GM10847 (cell line): Measurements from ENCODE around the gene TOP3B.

ENCODE experiments used
- POLR2A ChIP-seq: IDR thresholded peaks from 2 replicates; pipeline ENCODE4 v1.6.1; 2011; ENCODE audit not compliant: insufficient read length; ENCODE audit errors: extremely low read depth

Gene TOP3B

GRCh38 chr22:21963286-21963685 lies 19.3 kb downstream of the TOP3B start:
- no peak for TF ChIP-seq POLR2A

DNA sequence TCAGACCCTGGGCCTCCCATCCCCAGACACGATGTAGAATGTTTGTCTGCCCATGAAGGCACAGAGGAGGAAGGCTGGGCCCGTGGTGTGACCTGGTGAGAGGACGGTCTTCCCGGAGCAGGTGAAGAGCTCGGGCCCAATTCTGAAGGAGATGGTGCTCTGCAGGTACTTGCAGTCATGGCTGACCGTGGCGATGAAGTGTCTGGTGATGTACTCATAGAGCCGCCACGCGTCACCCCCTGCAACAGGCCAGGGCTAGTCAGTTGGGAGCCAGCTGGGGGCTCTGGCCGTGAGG lies 20.0 kb downstream of the TOP3B start:
- no peak for TF ChIP-seq POLR2A

GRCh38 chr22:21961886-21962654 lies 20.5 kb downstream of the TOP3B start:
- no peak for TF ChIP-seq POLR2A

DNA sequence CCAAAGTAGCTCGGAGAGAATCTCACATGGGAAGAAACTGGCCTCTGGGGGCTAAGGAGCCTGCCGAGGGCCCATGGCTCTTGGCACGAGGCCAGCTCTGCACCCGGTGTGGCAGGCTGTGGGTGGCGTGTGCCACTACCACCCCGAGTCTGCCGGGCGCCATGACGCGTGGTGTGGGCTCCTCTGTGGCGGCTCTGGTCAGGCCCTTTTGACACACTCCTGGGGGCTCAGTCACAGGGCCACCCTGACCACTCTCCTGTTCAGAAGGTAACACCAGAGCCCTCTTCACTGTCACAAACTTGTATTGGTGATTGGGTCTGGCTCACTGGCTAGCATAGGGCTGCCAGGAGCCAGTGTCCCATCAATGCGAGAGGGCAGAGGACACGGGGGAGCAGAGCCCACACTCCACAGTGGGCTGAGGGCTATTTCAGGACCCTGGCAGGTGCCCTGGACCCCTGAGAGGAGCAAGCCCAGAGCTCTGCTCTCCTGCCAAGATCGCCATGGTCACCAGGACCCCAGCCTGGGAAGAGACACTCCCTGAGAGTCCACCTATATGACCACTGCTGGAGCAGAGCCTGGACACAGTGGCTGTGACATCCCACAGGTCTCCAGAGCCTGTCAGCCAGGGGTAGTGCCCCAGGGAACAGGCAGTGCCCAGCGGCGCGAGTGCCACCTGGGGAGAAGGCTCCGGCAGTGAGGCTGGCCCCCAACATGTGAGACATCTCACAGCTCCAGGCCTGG lies 21.3 kb downstream of the TOP3B start:
- no peak for TF ChIP-seq POLR2A

- TF ChIP-seq POLR2A, result no peak
Measured at GRCh38 chr22:21960200-21961126, 22.1 kb downstream of the TOP3B start.

- no peak for TF ChIP-seq POLR2A
Measured at GRCh38 chr22:21959274-21960074, 23.1 kb downstream of the TOP3B start.

DNA sequence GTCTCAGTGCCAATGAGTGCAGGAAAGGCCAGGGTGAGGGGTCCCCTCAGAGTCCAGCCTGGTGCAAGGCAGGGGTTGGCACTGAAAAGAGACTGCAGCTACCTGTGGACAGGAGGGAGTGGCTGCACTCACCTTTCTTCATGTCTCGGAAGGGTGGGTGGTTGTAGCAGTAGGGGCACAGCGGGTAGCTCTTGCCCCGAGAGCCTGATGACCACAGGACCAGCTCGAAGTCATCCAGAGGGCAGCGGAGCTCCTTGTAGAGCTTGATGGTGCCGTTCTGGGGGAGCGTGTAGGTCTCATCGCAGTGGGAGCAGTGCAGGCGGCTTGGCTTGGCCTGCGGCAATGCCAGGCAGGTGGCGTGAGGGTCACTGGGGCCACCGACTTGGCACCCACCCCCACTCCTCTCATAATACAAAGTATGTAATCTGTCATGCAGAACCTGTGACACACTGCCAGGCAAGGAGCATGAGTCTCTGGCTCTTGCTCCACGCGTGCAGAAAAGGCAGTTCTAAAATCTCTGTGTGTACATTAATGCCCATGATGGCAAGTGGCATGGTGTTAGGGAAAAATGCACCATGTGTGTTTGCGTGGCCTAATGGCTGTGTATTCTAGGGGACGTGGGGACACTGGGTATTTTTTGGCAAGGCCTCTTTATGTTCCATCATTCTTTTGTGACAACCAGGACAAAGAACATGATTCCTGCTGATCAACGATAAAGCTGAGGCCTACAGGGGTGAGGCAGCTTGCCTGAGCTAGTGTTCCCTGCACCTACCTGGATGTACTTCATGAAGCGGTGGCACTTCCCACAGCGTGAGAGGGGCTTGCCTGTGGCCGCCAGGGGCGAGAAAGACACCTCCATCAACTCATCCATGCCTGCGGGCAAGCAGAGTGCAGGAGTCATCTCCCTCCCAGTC lies 24.0 kb downstream of the TOP3B start:
- TF ChIP-seq POLR2A, result no peak

- no peak for TF ChIP-seq POLR2A
Measured at GRCh38 chr22:21952586-21953571, 29.7 kb downstream of the TOP3B start, which contains the start of gene PPM1F. PPM1F (minus strand) TSS chr22:21952848; CDS start chr22:21946048, 6,800 bp downstream.

DNA sequence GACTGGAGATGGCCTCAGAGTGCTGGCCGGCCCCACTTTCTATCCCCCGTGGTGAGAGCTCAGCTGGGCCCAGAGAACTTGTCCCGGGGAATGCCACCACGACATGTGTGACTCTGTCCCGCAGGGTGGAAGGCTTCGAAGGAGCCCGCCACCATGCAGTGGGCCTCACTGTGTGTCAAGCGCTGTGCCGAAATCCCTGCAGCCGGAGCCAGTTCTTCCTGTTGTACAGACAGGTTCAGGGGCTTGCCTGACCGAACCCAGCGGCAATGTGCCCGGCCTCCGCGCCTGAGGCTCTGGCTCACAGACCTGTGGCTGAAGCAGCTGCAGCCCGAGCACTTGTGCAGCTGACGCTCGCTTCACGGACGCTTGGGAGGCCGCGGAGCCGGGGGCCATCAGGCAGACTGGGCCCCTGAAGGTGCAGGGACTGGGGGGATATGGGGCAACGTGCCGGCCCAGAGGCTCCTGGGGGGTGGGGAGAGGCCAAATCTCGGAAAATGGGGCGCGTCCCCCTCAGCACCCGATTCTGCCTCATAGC lies 30.6 kb downstream of the TOP3B start:
- TF ChIP-seq POLR2A, result no peak

DNA sequence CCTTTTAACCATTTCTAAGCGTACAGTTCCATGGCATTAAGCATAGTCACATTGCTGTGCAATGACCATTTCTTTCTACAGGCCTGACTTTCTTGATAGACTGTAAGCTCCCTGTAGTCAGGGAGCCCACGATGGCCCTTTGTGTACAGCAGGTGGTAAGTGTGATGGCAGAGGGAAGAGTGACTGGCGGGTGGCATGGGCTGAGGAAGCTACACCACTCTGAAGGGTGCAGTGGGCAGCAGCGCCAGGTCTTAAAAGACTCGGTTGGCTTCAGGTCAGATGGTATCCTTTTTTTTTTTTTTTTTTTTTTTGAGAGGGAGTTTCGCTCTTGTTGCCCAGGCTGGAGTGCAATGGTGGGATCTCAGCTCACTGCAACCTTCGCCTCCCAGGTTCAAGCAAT lies 31.5 kb downstream of the TOP3B start:
- TF ChIP-seq POLR2A, result no peak

DNA sequence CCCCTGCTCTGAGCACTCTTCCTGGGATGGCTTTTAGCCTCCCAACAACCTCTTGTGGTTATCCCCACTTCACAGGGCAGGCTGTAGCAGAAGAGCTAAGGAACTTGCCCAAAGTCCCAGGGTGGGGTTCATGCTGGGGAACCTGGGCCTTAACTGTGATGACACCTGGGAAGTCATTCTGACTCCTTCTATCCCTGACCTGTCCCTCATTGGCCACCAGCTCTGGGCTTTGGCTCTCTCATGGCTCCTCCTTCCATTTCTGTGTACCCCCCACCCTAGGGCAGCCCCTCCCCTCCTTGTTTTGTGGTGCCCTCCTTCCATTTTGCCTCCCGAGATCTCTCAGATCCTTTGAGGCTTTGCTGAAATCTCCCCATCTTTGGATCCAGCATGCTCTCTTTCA lies 32.6 kb downstream of the TOP3B start:
- TF ChIP-seq POLR2A, result no peak

DNA sequence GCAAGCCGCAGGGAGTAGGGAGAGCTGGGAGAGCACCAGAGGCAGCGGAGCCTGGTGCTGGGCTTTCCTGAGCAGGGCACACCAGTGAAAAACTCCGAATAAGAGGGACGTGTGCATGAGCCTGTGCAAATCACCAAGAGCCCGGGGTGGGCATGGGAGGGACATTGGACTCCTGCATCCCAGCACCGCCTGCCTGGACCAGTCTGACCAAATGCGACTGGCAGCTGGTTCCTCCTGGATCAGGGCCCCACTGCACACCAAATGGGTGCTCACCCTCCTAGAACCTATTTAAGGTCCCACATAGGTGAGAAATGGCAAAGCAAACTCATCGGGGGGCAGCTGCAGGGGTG lies 33.0 kb downstream of the TOP3B start:
- no peak for TF ChIP-seq POLR2A
